ENCODE measurements around the gene IMMP2L.

GRCh38 chr7:111126987-111127386 is 435.3 kb downstream of the IMMP2L start:
- TF ChIP-seq TAF1 (conservative IDR thresholded peaks at IDR 0.05) (no peak), CTCF (IDR thresholded peaks at IDR 0.05; ENCODE audit: low read depth, low read length, missing input control) (no peak), REST (IDR thresholded peaks at IDR 0.05) (no peak), RAD21 (IDR thresholded peaks at IDR 0.05) (no peak), ATF3 (IDR thresholded peaks at IDR 0.05) (no peak), NR2F2 (IDR thresholded peaks at IDR 0.05) (no peak)

Measured in liver (tissue), 3 donors.